Neural progenitor cell (in vitro differentiated cells): Measurements from ENCODE around the gene METTL4. TPM values are rescaled to one million over a fixed set of nuclear protein-coding genes. Genes with fewer than 3 reads are reported as not detected.

Experiments used
- DNase-seq: peaks from one replicate; pipeline ENCODE4 v3.0.0-alpha.2; 2016; ENCODE audit warnings: low spot score
- H2AFZ ChIP-seq: fragments of 200-600 bp; sonication (generic); replicated peaks from 2 replicates; pipeline ENCODE4 v1.6.1; 2016; ENCODE audit warnings: antibody characterized with exemption
- H3F3A ChIP-seq: fragments of 200-600 bp; sonication (generic); 2 replicates; pipeline ENCODE4 v1.6.1; 2016; ENCODE audit warnings: antibody characterized with exemption, low read depth
- H3K27ac ChIP-seq: fragments of 200-600 bp; sonication (generic); 2 replicates; pipeline ENCODE4 v1.5.1; 2016; ENCODE audit warnings: mild to moderate bottlenecking
- H3K27me3 ChIP-seq: fragments of 200-600 bp; sonication (generic); 2 replicates; pipeline ENCODE4 v1.6.1; 2016; ENCODE audit warnings: mild to moderate bottlenecking, moderate library complexity
- H3K36me3 ChIP-seq: fragments of 200-600 bp; sonication (generic); 2 replicates; pipeline ENCODE4 v1.5.1; 2016
- H3K4me1 ChIP-seq: fragments of 200-600 bp; sonication (generic); 2 replicates; pipeline ENCODE4 v1.6.1; 2016; ENCODE audit warnings: mixed run types
- H3K4me2 ChIP-seq: fragments of 200-600 bp; sonication (generic); 2 replicates; pipeline ENCODE4 v1.6.1; 2016
- H3K4me3 ChIP-seq: fragments of 200-600 bp; sonication (generic); 2 replicates; pipeline ENCODE4 v1.5.1; 2016
- H3K79me2 ChIP-seq: fragments of 200-600 bp; sonication (generic); 2 replicates; pipeline ENCODE4 v1.6.1; 2016; ENCODE audit warnings: low read depth
- H3K9ac ChIP-seq: fragments of 200-600 bp; sonication (generic); 2 replicates; pipeline ENCODE4 v1.6.1; 2016
- H3K9me3 ChIP-seq: fragments of 200-600 bp; sonication (generic); 2 replicates; pipeline ENCODE4 v1.5.1; 2016; ENCODE audit warnings: low read depth
- H4K20me1 ChIP-seq: fragments of 200-600 bp; sonication (generic); 2 replicates; pipeline ENCODE4 v1.6.1; 2016; ENCODE audit warnings: low read depth
- H3K27ac Mint-ChIP-seq: 3 replicates; pipeline ENCODE4 v1.8.0; 2021; ENCODE audit warnings: mixed read lengths
- H3K27me3 Mint-ChIP-seq: 2 replicates; pipeline ENCODE4 v1.8.0; 2022; ENCODE audit warnings: low read depth, mild to moderate bottlenecking, inconsistent platforms, moderate library complexity, mixed read lengths; ENCODE audit not compliant: insufficient read depth
- H3K36me3 Mint-ChIP-seq: 3 replicates; pipeline ENCODE4 v1.8.0; 2021; ENCODE audit warnings: mixed read lengths
- H3K4me1 Mint-ChIP-seq: 3 replicates; pipeline ENCODE4 v1.8.0; 2021; ENCODE audit warnings: mixed read lengths
- H3K4me3 Mint-ChIP-seq: 3 replicates; pipeline ENCODE4 v1.8.0; 2021; ENCODE audit warnings: mild to moderate bottlenecking, moderate library complexity, mixed read lengths
- H3K9me3 Mint-ChIP-seq: 3 replicates; pipeline ENCODE4 v1.8.0; 2020; ENCODE audit warnings: mixed read lengths
- CTCF ChIP-seq: fragments of 200-600 bp; sonication (generic); IDR thresholded peaks from 2 replicates; pipeline ENCODE4 v1.5.1; 2017; ENCODE audit warnings: antibody characterized with exemption, mild to moderate bottlenecking
- EZH2 ChIP-seq: fragments of 200-600 bp; sonication (generic); IDR thresholded peaks from 2 replicates; pipeline ENCODE4 v1.6.1; 2017; ENCODE audit warnings: antibody characterized with exemption, mild to moderate bottlenecking, moderate library complexity
- EZH2phosphoT487 ChIP-seq: fragments of 200-600 bp; sonication (generic); IDR thresholded peaks from 2 replicates; pipeline ENCODE4 v1.6.1; 2017; ENCODE audit warnings: antibody characterized with exemption
- total RNA-seq: library from RNA; depleted of rRNA; stranded (reverse); fragments of >200 nt; gene quantifications from 2 replicates; pipeline ENCODE4 v1.2.3, GENCODE V29; 2015; ENCODE audit warnings: low replicate concordance

Gene METTL4
- total RNA-seq, 1 donor from 2014 or later = 30.8 TPM

GRCh38 chr18:2549462-2549861 is 21.8 kb downstream of the METTL4 start:
- Histone ChIP-seq H4K20me1 (no peaks in the 10 kb centered on the region), H3K4me3 (no peak overlapping the region), H3K27ac (no peak overlapping the region), H3K79me2 (no peaks in the 10 kb centered on the region), H3K36me3 (peaks cover 5% of the 10 kb centered on the region), H3K9me3 (no peaks in the 10 kb centered on the region), H3K4me1 (no peaks in the 10 kb centered on the region), H3K4me2 (no peak overlapping the region), H3K9ac (no peak overlapping the region), H2AFZ (no peak overlapping the region), H3F3A (no peaks in the 10 kb centered on the region), H3K27me3 (no peaks in the 10 kb centered on the region)
- Mint-ChIP-seq H3K4me3 (no peak overlapping the region), H3K36me3 (peaks cover 8% of the 10 kb centered on the region), H3K27me3 (peaks cover 2% of the 10 kb centered on the region), H3K27ac (no peak overlapping the region), H3K4me1 (no peaks in the 10 kb centered on the region), H3K9me3 (no peaks in the 10 kb centered on the region)
- DNase-seq = no peak
- TF ChIP-seq EZH2 = no peak
- no peak for TF ChIP-seq EZH2phosphoT487
- no peak for TF ChIP-seq CTCF

GRCh38 chr18:2547477-2548087 is 23.7 kb downstream of the METTL4 start:
- Histone ChIP-seq H3K4me1 (no peaks in the 10 kb centered on the region), H2AFZ (no peak overlapping the region), H3K4me3 (no peak overlapping the region), H3F3A (peaks cover 5% of the 10 kb centered on the region), H3K4me2 (no peak overlapping the region), H3K9me3 (no peaks in the 10 kb centered on the region), H3K27ac (no peak overlapping the region), H3K9ac (no peak overlapping the region), H3K79me2 (no peaks in the 10 kb centered on the region), H3K27me3 (no peaks in the 10 kb centered on the region), H3K36me3 (no peaks in the 10 kb centered on the region), H4K20me1 (no peaks in the 10 kb centered on the region)
- H3K36me3 Mint-ChIP-seq = peaks cover 8% of the 10 kb centered on the region
- H3K4me1 Mint-ChIP-seq = no peaks in the 10 kb centered on the region
- H3K4me3 Mint-ChIP-seq = no peak overlapping the region
- TF ChIP-seq EZH2 (no peak), CTCF (peak; percentile 71), EZH2phosphoT487 (no peak)
- DNase-seq = peak; percentile 65
- H3K27ac Mint-ChIP-seq = no peak overlapping the region
- H3K9me3 Mint-ChIP-seq = no peaks in the 10 kb centered on the region
- peaks cover 2% of the 10 kb centered on the region for H3K27me3 Mint-ChIP-seq

- no peak overlapping the region for H3K27ac ChIP-seq
- H3K4me1 ChIP-seq = peaks cover 6% of the 10 kb centered on the region
- H2AFZ ChIP-seq = no peak overlapping the region
- no peak overlapping the region for H3K4me3 ChIP-seq
- H3K4me1 Mint-ChIP-seq = peaks cover 9% of the 10 kb centered on the region
- H3K27ac Mint-ChIP-seq = no peak overlapping the region
- peaks cover 5% of the 10 kb centered on the region for H3F3A ChIP-seq
- no peaks in the 10 kb centered on the region for H4K20me1 ChIP-seq
- H3K4me3 Mint-ChIP-seq = no peak overlapping the region
- TF ChIP-seq CTCF (no peak), EZH2 (no peak), EZH2phosphoT487 (no peak)
- no peak overlapping the region for H3K4me2 ChIP-seq
- peaks cover 2% of the 10 kb centered on the region for H3K27me3 Mint-ChIP-seq
- no peak for DNase-seq
- H3K27me3 ChIP-seq = no peaks in the 10 kb centered on the region
- no peaks in the 10 kb centered on the region for H3K79me2 ChIP-seq
- no peaks in the 10 kb centered on the region for H3K36me3 ChIP-seq
- no peak overlapping the region for H3K9ac ChIP-seq
- H3K9me3 Mint-ChIP-seq = no peaks in the 10 kb centered on the region
- H3K9me3 ChIP-seq = no peaks in the 10 kb centered on the region
- no peaks in the 10 kb centered on the region for H3K36me3 Mint-ChIP-seq
Measured at GRCh38 chr18:2545155-2545554, 26.1 kb downstream of the METTL4 start.
